ENCODE data around the gene SLC35A3.
"Not testable (repeated sequence)": the region's sequence is repeated elsewhere in the genome, so short reads cannot be mapped to it uniquely, and the experiment has no call there.

The SLC35A3 gene

GRCh38 chr1:100036718-100037655 is 67.2 kb downstream of the SLC35A3 start:
- peaks cover 32% of the 10 kb centered on the region for H3K4me1 ChIP-seq (ENCODE audit: insufficient read depth, low read length)
- peak overlapping the region; percentile 89 to 95 for H3K4me3 ChIP-seq (ENCODE audit: low read depth in 1 of 2, low read length in 2 of 2)
- no peaks in the 10 kb centered on the region for H3K36me3 ChIP-seq (ENCODE audit: insufficient read depth, low read length)
- peak overlapping the region; percentile 93 for H3K9ac ChIP-seq (ENCODE audit: low read length)
- H3K27me3 ChIP-seq (ENCODE audit: control insufficient read depth in 1 of 2, insufficient read depth in 2 of 2, low read length in 2 of 2): no peaks in the 10 kb centered on the region
- H3K27ac ChIP-seq (ENCODE audit: low read depth, low read length): peak overlapping the region; percentile 96
- no peaks in the 10 kb centered on the region for H3K9me3 ChIP-seq (ENCODE audit: low read length)

- Histone ChIP-seq H3K36me3 (ENCODE audit: insufficient read depth, low read length) (no peaks in the 10 kb centered on the region), H3K27ac (ENCODE audit: low read depth, low read length) (peak overlapping the region; percentile 96), H3K4me1 (ENCODE audit: insufficient read depth, low read length) (peaks cover 38% of the 10 kb centered on the region), H3K9ac (ENCODE audit: low read length) (peak overlapping the region; percentile 93), H3K4me3 (ENCODE audit: low read depth in 1 of 2, low read length in 2 of 2) (peak overlapping the region; percentile 89 to 95), H3K27me3 (ENCODE audit: control insufficient read depth in 1 of 2, insufficient read depth in 2 of 2, low read length in 2 of 2) (no peaks in the 10 kb centered on the region), H3K9me3 (ENCODE audit: low read length) (no peaks in the 10 kb centered on the region)
These were observed 67.8 kb downstream of the SLC35A3 start for GRCh38 chr1:100037656-100037926.

GRCh38 chr1:100037927-100038659 is 68.3 kb downstream of the SLC35A3 start:
- Histone ChIP-seq H3K27ac (ENCODE audit: low read depth, low read length) (peak overlapping the region; percentile 96), H3K4me1 (ENCODE audit: insufficient read depth, low read length) (peaks cover 40% of the 10 kb centered on the region), H3K4me3 (ENCODE audit: low read depth in 1 of 2, low read length in 2 of 2) (peak overlapping the region; percentile 89 to 95), H3K9ac (ENCODE audit: low read length) (peak overlapping the region; percentile 93), H3K36me3 (ENCODE audit: insufficient read depth, low read length) (no peaks in the 10 kb centered on the region), H3K27me3 (ENCODE audit: control insufficient read depth in 1 of 2, insufficient read depth in 2 of 2, low read length in 2 of 2) (no peaks in the 10 kb centered on the region), H3K9me3 (ENCODE audit: low read length) (no peaks in the 10 kb centered on the region)

- H3K4me3 ChIP-seq (ENCODE audit: low read depth in 1 of 2, low read length in 2 of 2): peak overlapping the region; percentile 89 to 95
- H3K9me3 ChIP-seq (ENCODE audit: low read length): no peaks in the 10 kb centered on the region
- peak overlapping the region; percentile 64 for H3K9ac ChIP-seq (ENCODE audit: low read length)
- no peaks in the 10 kb centered on the region for H3K36me3 ChIP-seq (ENCODE audit: insufficient read depth, low read length)
- H3K4me1 ChIP-seq (ENCODE audit: insufficient read depth, low read length): peaks cover 40% of the 10 kb centered on the region
- H3K27ac ChIP-seq (ENCODE audit: low read depth, low read length): peak overlapping the region; percentile 96
- H3K27me3 ChIP-seq (ENCODE audit: control insufficient read depth in 1 of 2, insufficient read depth in 2 of 2, low read length in 2 of 2): no peaks in the 10 kb centered on the region
These were observed 69.0 kb downstream of the SLC35A3 start for GRCh38 chr1:100038660-100039287.

- H3K27ac ChIP-seq (ENCODE audit: low read depth, low read length): peak overlapping the region; percentile 96
- peak overlapping the region; percentile 64 for H3K9ac ChIP-seq (ENCODE audit: low read length)
- H3K4me1 ChIP-seq (ENCODE audit: insufficient read depth, low read length): peaks cover 40% of the 10 kb centered on the region
These were observed 69.8 kb downstream of the SLC35A3 start for GRCh38 chr1:100039591-100039990.

GRCh38 chr1:100045206-100045605 is 75.4 kb downstream of the SLC35A3 start:
- Histone ChIP-seq H3K9ac (ENCODE audit: low read length) (no peak overlapping the region), H3K4me1 (ENCODE audit: insufficient read depth, low read length) (peaks cover 37% of the 10 kb centered on the region), H3K9me3 (ENCODE audit: low read length) (no peaks in the 10 kb centered on the region), H3K27me3 (ENCODE audit: control insufficient read depth in 1 of 2, insufficient read depth in 2 of 2, low read length in 2 of 2) (no peaks in the 10 kb centered on the region), H3K36me3 (ENCODE audit: insufficient read depth, low read length) (no peaks in the 10 kb centered on the region), H3K4me3 (ENCODE audit: low read depth in 1 of 2, low read length in 2 of 2) (no peak overlapping the region), H3K27ac (ENCODE audit: low read depth, low read length) (no peak overlapping the region)

More at GRCh38 chr1:100039591-100039990, 69.8 kb downstream of the SLC35A3 start:
- Histone ChIP-seq H3K27me3 (ENCODE audit: control insufficient read depth in 1 of 2, insufficient read depth in 2 of 2, low read length in 2 of 2) (no peaks in the 10 kb centered on the region), H3K36me3 (ENCODE audit: insufficient read depth, low read length) (no peaks in the 10 kb centered on the region), H3K9me3 (ENCODE audit: low read length) (no peaks in the 10 kb centered on the region), H3K4me3 (ENCODE audit: low read depth in 1 of 2, low read length in 2 of 2) (peak overlapping the region in 1 of 2 donors; percentile 95)

- not testable (repeated sequence) for H3K9me3 ChIP-seq (ENCODE audit: low read length); H3K27me3 ChIP-seq (ENCODE audit: control insufficient read depth in 1 of 2, insufficient read depth in 2 of 2, low read length in 2 of 2); H3K9ac ChIP-seq (ENCODE audit: low read length); H3K4me3 ChIP-seq (ENCODE audit: low read depth in 1 of 2, low read length in 2 of 2); H3K36me3 ChIP-seq (ENCODE audit: insufficient read depth, low read length); H3K27ac ChIP-seq (ENCODE audit: low read depth, low read length)
- H3K4me1 ChIP-seq (ENCODE audit: insufficient read depth, low read length): peaks cover 18% of the 10 kb centered on the region
These were observed 77.5 kb downstream of the SLC35A3 start for GRCh38 chr1:100047235-100047708.

- H3K9me3 ChIP-seq (ENCODE audit: low read length): no peaks in the 10 kb centered on the region
- peaks cover 13% of the 10 kb centered on the region for H3K4me1 ChIP-seq (ENCODE audit: insufficient read depth, low read length)
- no peak overlapping the region for H3K4me3 ChIP-seq (ENCODE audit: low read depth in 1 of 2, low read length in 2 of 2)
- no peak overlapping the region for H3K9ac ChIP-seq (ENCODE audit: low read length)
- no peaks in the 10 kb centered on the region for H3K36me3 ChIP-seq (ENCODE audit: insufficient read depth, low read length)
- H3K27ac ChIP-seq (ENCODE audit: low read depth, low read length): no peak overlapping the region
- H3K27me3 ChIP-seq (ENCODE audit: control insufficient read depth in 1 of 2, insufficient read depth in 2 of 2, low read length in 2 of 2): no peaks in the 10 kb centered on the region
These were observed 80.3 kb downstream of the SLC35A3 start for GRCh38 chr1:100050139-100050538.

GRCh38 chr1:100051401-100051800 is 81.6 kb downstream of the SLC35A3 start:
- Histone ChIP-seq H3K36me3 (ENCODE audit: insufficient read depth, low read length) (no peaks in the 10 kb centered on the region), H3K27ac (ENCODE audit: low read depth, low read length) (no peak overlapping the region), H3K4me3 (ENCODE audit: low read depth in 1 of 2, low read length in 2 of 2) (no peak overlapping the region), H3K27me3 (ENCODE audit: control insufficient read depth in 1 of 2, insufficient read depth in 2 of 2, low read length in 2 of 2) (no peaks in the 10 kb centered on the region), H3K9ac (ENCODE audit: low read length) (no peak overlapping the region), H3K9me3 (ENCODE audit: low read length) (no peaks in the 10 kb centered on the region), H3K4me1 (ENCODE audit: insufficient read depth, low read length) (peaks cover 13% of the 10 kb centered on the region)

- no peaks in the 10 kb centered on the region for H3K36me3 ChIP-seq (ENCODE audit: insufficient read depth, low read length)
- peaks cover 12% of the 10 kb centered on the region for H3K4me1 ChIP-seq (ENCODE audit: insufficient read depth, low read length)
- H3K27me3 ChIP-seq (ENCODE audit: control insufficient read depth in 1 of 2, insufficient read depth in 2 of 2, low read length in 2 of 2): no peaks in the 10 kb centered on the region
- H3K27ac ChIP-seq (ENCODE audit: low read depth, low read length): no peak overlapping the region
- no peak overlapping the region for H3K9ac ChIP-seq (ENCODE audit: low read length)
- no peaks in the 10 kb centered on the region for H3K9me3 ChIP-seq (ENCODE audit: low read length)
- H3K4me3 ChIP-seq (ENCODE audit: low read depth in 1 of 2, low read length in 2 of 2): no peak overlapping the region
These were observed 82.1 kb downstream of the SLC35A3 start for GRCh38 chr1:100051893-100052292.

GRCh38 chr1:100053119-100053518 is 83.3 kb downstream of the SLC35A3 start:
- H3K9me3 ChIP-seq (ENCODE audit: low read length): no peaks in the 10 kb centered on the region
- H3K9ac ChIP-seq (ENCODE audit: low read length): no peak overlapping the region
- H3K4me3 ChIP-seq (ENCODE audit: low read depth in 1 of 2, low read length in 2 of 2): no peak overlapping the region
- no peaks in the 10 kb centered on the region for H3K36me3 ChIP-seq (ENCODE audit: insufficient read depth, low read length)
- peaks cover 9% of the 10 kb centered on the region for H3K4me1 ChIP-seq (ENCODE audit: insufficient read depth, low read length)
- no peaks in the 10 kb centered on the region for H3K27me3 ChIP-seq (ENCODE audit: control insufficient read depth in 1 of 2, insufficient read depth in 2 of 2, low read length in 2 of 2)
- no peak overlapping the region for H3K27ac ChIP-seq (ENCODE audit: low read depth, low read length)

All from muscle layer of colon (tissue), 2 donors.